Midbrain (tissue), 1 donor: ENCODE data around the gene RAB26.

Source experiments
- DNase-seq: peaks from one replicate; lab custom pipeline; 2025; lab: John Stamatoyannopoulos, UW

RAB26 gene

GRCh38 chr16:2159175-2159838, 10.9 kb downstream of the RAB26 start:
- peak; percentile 66 for DNase-seq

GRCh38 chr16:2160915-2161551, 12.6 kb downstream of the RAB26 start:
- no peak for DNase-seq

GRCh38 chr16:2161911-2162310, 13.5 kb downstream of the RAB26 start:
- no peak for DNase-seq

DNA sequence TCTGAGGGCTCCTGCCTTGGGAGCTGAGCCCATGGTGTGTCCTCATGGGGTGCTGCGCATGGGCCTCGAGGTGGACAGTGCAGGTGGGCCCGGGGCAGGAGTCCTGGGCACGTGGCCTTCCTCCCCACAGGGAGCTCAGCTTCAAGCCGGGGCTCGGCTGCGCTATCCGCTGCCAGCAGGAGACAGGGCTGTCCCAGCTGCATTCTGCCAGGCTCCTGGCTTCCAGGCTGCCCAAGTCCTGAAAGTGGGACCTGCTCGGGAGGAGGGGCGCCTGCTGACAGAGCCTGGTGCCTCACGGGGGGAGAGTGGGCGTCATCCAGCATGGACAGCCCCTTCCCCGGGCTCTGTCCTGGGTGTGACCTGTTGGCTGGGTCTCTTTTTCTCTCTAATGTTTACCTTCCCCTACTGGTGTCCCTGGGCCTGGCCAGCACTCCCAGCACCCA, 14.3 kb downstream of the RAB26 start:
- no peak for DNase-seq

GRCh38 chr16:2163211-2163881, 14.9 kb downstream of the RAB26 start:
- DNase-seq: no peak

- DNase-seq: no peak
Measured at GRCh38 chr16:2165861-2166260, 17.4 kb downstream of the RAB26 start.

- DNase-seq: no peak
Measured at GRCh38 chr16:2166263-2167067, 18.0 kb downstream of the RAB26 start.

DNA sequence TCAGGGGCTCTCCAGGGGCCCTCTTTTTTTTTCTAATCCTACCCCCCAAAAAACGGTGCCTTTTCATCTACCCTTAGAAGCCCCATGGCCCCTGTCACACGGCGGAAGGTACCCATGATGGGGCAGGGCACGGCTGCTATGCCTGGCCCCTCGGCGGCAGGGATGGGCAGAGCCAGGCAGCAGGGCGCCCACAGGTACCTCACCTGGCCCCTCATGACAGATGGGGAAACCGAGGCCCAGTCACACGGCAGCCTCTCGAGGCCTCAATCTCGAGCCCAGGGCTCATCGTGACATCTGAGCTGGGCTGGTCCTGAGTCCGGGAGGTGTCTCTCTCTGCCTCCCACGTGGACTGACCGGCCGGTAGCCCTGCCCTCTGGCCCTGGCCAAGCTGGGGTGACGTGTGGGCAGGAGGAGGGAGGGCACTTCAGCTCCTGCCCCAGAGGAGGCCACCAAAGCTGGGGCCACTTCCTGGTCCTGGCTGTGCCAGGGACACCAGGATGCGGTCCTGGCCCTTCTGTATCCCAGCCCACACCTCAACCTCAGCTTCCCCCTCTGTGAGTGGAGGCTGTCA, 18.7 kb downstream of the RAB26 start:
- no peak for DNase-seq

GRCh38 chr16:2170080-2170479, 21.7 kb downstream of the RAB26 start:
- DNase-seq: no peak

GRCh38 chr16:2170587-2171435, 22.4 kb downstream of the RAB26 start:
- DNase-seq: no peak

DNA sequence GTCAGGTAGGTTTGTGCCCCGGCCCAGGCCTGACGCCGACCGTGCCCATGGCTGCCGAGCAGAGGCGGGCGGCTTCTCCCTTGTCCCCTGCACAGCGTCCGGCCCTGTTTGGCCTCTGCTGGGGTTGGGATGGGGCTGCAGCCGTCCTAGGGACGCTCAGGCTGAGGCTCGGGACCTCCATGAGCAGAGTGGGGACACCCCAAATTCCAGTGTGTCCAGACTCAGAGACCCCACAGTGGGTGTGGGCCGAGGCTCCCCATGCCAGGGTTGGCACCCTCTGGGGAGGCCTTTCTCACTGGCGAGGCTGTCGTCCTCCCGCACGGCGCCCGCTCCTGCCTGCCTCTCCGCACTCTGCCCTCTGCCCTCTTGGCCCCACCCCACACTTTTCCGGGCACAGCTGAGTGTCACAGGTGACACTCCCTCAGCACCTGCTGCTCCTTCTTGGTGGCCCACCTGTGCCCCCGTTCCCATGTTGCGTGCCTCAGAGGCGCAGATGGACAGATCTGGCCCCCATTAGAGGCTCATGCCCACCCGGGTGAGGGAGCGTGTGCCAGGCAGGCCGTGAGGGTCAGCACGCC, 23.3 kb downstream of the RAB26 start:
- DNase-seq: no peak

GRCh38 chr16:2172688-2173335, 24.4 kb downstream of the RAB26 start:
- DNase-seq: no peak

- no peak for DNase-seq
Measured at GRCh38 chr16:2173366-2173765, 24.9 kb downstream of the RAB26 start.

- DNase-seq: no peak
Measured at GRCh38 chr16:2173916-2174315, 25.5 kb downstream of the RAB26 start.

GRCh38 chr16:2174396-2175131, 26.1 kb downstream of the RAB26 start:
- no peak for DNase-seq

GRCh38 chr16:2175454-2175853, 27.0 kb downstream of the RAB26 start:
- no peak for DNase-seq

GRCh38 chr16:2176047-2176446, 27.6 kb downstream of the RAB26 start:
- no peak for DNase-seq

- no peak for DNase-seq
Measured at GRCh38 chr16:2177101-2177500, 28.7 kb downstream of the RAB26 start.

- DNase-seq: no peak
Measured at GRCh38 chr16:2177561-2177960, 29.1 kb downstream of the RAB26 start.
